GM18508 (cell line): ENCODE data around the gene ABTB2.

Experiments used
- ATAC-seq: cut with Tn5 transposase; IDR thresholded peaks from one replicate; pipeline ENCODE4 v1.9.1; 2021; ENCODE audit warnings: moderate number of reproducible peaks; ENCODE audit not compliant: insufficient read depth, unreplicated experiment

The ABTB2 gene

GRCh38 chr11:34344410-34344767 lies 13.4 kb downstream of the ABTB2 start:
- ATAC-seq, result no peak

- no peak for ATAC-seq
Measured at GRCh38 chr11:34343686-34344085, 14.1 kb downstream of the ABTB2 start.

- no peak for ATAC-seq
Measured at GRCh38 chr11:34343153-34343552, 14.7 kb downstream of the ABTB2 start.

GRCh38 chr11:34341931-34342533 lies 15.8 kb downstream of the ABTB2 start:
- no peak for ATAC-seq

- ATAC-seq, result no peak
Measured at GRCh38 chr11:34341096-34341495, 16.7 kb downstream of the ABTB2 start.

- no peak for ATAC-seq
Measured at GRCh38 chr11:34340653-34341052, 17.2 kb downstream of the ABTB2 start.

GRCh38 chr11:34339149-34340064 lies 18.4 kb downstream of the ABTB2 start:
- ATAC-seq, result peak; percentile 85

GRCh38 chr11:34337016-34337415 lies 20.8 kb downstream of the ABTB2 start:
- no peak for ATAC-seq

GRCh38 chr11:34335801-34336200 lies 22.0 kb downstream of the ABTB2 start:
- no peak for ATAC-seq

- ATAC-seq, result no peak
Measured at GRCh38 chr11:34335331-34335730, 22.5 kb downstream of the ABTB2 start.

GRCh38 chr11:34333787-34334186 lies 24.0 kb downstream of the ABTB2 start:
- no peak for ATAC-seq

GRCh38 chr11:34332524-34332923 lies 25.3 kb downstream of the ABTB2 start:
- ATAC-seq, result no peak

GRCh38 chr11:34331736-34332135 lies 26.1 kb downstream of the ABTB2 start:
- ATAC-seq, result no peak

GRCh38 chr11:34331329-34331728 lies 26.5 kb downstream of the ABTB2 start:
- ATAC-seq, result no peak

GRCh38 chr11:34330653-34331052 lies 27.2 kb downstream of the ABTB2 start:
- ATAC-seq, result no peak

GRCh38 chr11:34329876-34330275 lies 27.9 kb downstream of the ABTB2 start:
- ATAC-seq, result no peak

GRCh38 chr11:34328632-34328910 lies 29.2 kb downstream of the ABTB2 start:
- no peak for ATAC-seq

- ATAC-seq, result no peak
Measured at GRCh38 chr11:34327804-34328631, 29.8 kb downstream of the ABTB2 start.

- ATAC-seq, result no peak
Measured at GRCh38 chr11:34324466-34324865, 33.3 kb downstream of the ABTB2 start.

- ATAC-seq, result no peak
Measured at GRCh38 chr11:34323601-34324000, 34.2 kb downstream of the ABTB2 start.
